GM19455 (cell line): ENCODE measurements around the gene CNBD2.
"Not testable (repeated sequence)": the region's sequence is repeated elsewhere in the genome, so short reads cannot be mapped to it uniquely, and the experiment has no call there.

ENCODE experiments used
- ATAC-seq: cut with Tn5 transposase; IDR thresholded peaks from one replicate; pipeline ENCODE4 v1.9.1; 2021; ENCODE audit not compliant: unreplicated experiment

Gene CNBD2

DNA sequence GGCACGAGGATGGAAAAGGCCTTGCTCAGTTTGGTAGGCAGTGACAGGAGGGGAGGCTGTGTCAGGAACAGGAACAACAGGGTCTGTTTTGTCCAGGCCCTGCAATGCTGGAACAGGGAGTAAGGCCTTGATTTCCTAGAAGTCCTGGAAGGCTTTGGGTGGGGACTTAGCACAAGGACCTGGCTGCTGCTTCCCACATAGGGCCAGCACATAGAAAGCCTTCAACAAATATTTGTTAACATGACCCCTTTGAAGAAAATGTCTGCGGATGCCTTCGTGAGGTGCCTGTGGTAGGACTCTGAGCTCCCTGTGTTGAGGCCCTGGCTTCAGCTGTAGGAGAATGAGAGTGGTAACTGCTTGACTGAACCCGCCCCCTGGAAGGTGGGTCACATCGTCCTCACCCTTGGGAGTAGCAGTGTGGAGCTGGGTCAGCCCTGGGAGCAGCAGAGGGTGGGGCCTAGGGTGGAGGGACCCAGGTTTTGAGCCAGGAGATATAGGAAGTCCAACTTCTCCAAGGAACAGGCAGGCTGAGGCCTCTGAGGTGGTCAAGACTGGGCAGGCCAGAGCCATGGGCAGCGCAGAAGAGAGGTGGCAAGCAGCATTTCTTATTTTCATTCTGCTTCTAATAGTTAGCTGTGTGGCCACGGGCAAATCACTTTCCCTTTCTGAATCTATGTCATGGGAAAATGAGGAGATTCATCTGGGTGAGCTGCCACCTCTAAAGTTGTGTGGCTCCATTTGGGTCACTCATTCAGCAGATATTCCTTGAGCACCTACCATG, 50.0 kb downstream of the CNBD2 start:
- no peak for ATAC-seq

GRCh38 chr20:36026131-36026530, 57.7 kb downstream of the CNBD2 start:
- ATAC-seq = not testable (repeated sequence)

- no peak for ATAC-seq
These were observed 59.9 kb downstream of the CNBD2 start for GRCh38 chr20:36028106-36028808.

DNA sequence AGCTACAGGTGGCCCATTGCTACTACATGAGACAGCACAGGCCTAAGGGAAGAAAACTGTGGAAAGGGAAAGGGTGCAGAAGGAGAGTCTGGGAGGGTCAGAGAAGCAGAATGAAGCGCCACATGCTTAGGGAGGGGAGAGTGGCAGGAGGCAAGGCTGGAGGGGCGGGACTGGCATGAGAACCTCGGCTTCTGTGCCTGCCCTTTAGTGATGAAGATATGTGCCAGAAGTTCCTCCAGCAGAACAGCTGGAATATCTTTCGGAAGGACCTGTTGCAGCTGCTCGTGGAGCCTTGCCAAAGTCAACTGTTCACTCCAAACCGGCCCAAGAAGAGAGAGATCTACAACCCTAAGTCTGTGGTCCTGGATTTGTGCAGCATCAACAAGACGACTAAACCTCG, 61.8 kb downstream of the CNBD2 start:
- ATAC-seq = no peak

GRCh38 chr20:36031806-36032205, 63.4 kb downstream of the CNBD2 start:
- no peak for ATAC-seq

DNA sequence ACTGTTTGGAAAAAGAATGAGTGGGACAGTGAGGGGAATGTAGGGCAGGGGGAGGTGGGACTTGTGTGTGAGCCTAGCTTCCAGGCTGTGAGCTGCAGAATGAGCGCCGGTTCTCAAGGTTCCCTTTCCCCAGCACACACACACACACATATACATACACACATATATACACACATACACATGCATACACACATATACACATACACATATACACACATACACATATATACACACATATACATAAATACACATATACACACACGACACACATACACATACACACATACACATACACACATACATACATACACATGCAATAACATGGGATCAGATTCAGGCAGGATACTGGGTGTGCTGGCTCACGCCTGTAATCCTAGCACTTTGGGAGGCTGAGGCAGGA, 66.5 kb downstream of the CNBD2 start:
- ATAC-seq = no peak

DNA sequence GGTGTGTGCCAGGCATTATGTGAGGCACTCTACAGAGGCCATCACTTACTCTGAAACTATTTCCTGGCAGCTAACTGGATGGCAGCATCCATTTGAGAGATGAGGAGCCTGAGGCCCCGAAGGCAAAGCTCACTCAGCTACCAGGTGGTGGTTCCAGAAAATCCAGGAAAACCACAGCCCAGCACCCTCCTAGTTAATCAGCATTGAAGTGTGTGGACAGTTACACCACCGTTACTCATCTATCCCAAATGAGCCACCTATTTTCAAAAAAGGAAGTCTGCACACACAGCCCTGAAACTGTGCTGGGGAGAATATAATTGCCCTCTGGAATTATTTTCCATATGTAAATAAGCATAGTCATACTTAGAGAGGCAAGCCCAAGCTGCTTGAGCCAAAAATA, 67.4 kb downstream of the CNBD2 start:
- no peak for ATAC-seq

DNA sequence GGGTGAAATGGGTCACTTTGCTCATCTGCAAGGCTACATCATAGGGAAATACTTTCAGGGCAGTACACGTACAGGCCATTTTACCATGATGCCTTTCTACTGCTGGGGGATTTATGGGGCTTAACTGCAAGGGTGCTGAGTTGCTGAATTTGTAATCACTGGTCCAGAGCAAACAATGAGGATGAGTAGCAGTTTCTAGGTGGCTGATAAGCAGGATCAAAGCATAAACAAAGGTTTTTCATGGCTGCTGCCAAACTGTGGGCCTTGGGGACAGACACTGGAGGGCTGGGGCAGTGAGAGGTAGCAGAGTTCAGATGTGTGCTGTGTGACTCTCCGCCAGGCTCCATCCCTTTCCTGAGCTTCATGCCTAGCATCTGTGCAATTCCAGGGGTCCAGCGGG, 68.3 kb downstream of the CNBD2 start:
- no peak for ATAC-seq

DNA sequence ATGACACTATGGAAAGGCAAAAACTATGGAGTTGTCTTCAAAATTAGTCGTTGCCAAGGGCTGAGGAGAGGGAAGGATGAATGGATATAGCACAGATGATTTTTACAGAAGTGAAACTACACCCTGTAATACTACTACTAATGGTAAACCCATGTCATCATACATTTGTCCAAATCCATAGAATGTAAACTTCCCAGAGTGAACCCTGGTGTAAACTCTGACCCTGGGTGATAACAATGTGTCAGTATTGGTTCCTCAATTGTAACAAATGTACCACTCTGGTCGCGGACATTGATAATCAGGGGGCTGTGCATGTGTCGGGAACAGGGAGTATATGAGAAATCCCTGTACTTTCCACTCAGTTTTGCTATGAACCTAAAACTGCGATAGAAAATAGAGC, 72.2 kb downstream of the CNBD2 start:
- no peak for ATAC-seq

DNA sequence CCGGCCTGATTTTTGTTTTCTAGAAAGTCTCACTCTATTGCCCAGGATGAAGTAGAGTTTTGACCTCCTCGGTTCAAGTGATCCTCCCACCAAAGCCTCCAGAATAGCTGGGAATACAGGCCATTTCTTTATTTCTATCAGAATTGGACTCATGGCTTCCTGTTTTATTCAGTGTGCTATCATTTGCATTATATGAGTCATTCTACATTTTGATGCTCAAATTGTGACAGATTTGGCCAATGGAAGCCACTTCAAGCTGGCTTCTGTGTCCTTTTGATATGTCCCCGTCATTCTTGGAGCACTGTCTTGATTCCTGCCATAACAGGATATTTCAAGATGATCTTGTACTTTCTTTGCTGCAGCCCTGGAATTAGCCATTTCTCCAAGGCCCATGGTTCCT, 75.1 kb downstream of the CNBD2 start:
- ATAC-seq = no peak

- ATAC-seq = no peak
These were observed 75.6 kb downstream of the CNBD2 start for GRCh38 chr20:36043892-36044515.

GRCh38 chr20:36045373-36045714, 77.0 kb downstream of the CNBD2 start:
- ATAC-seq = no peak

DNA sequence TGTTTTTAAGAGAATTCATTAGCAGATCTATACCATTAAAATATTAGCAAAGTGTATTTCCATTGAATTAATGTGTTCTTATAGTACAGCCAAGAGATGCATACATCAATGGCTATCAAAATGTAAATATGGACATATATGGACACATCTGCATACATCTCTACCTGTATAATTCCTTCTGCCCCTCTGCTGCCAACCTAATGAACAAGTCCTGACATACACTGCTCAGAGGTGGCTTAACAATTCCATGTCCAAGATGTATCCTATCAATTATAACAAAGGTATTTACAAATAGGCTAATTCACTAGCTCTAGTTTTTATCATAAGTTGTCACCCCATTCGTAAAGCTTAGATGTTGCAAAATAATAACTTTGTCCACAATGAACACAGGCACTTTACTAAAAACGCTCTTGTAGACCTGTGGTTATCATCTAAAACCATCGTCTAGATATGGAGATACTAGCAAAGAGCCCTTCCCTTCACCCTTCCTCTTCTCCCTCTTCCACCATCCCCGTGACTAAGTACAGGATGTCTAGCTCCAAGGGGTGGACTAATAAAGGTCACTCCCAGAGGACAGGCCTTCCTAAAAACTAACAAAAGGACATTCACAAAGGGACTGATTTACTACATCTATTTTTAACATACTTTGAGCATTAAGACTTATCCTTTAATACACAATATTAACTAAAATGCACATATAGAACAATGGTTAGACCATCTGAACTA, 77.8 kb downstream of the CNBD2 start:
- ATAC-seq = not testable (repeated sequence)

DNA sequence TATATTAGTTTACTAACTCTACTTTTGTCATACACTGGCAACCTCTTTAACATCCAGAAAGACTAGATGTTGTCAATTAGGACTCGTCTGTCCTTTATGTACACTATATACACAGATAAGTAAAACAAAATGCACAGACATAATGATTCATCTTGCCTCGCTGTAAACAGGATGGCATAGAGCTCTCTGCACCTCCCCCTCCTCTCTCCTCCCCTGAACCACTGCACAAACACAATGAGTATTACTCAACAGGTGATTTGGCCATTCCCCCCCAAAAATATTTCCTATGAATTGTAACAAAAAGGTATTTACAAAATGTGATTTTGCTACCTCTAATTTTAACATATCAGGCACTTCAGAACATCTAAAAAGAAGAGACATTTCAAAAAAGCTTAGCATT, 81.0 kb downstream of the CNBD2 start:
- ATAC-seq = not testable (repeated sequence)

DNA sequence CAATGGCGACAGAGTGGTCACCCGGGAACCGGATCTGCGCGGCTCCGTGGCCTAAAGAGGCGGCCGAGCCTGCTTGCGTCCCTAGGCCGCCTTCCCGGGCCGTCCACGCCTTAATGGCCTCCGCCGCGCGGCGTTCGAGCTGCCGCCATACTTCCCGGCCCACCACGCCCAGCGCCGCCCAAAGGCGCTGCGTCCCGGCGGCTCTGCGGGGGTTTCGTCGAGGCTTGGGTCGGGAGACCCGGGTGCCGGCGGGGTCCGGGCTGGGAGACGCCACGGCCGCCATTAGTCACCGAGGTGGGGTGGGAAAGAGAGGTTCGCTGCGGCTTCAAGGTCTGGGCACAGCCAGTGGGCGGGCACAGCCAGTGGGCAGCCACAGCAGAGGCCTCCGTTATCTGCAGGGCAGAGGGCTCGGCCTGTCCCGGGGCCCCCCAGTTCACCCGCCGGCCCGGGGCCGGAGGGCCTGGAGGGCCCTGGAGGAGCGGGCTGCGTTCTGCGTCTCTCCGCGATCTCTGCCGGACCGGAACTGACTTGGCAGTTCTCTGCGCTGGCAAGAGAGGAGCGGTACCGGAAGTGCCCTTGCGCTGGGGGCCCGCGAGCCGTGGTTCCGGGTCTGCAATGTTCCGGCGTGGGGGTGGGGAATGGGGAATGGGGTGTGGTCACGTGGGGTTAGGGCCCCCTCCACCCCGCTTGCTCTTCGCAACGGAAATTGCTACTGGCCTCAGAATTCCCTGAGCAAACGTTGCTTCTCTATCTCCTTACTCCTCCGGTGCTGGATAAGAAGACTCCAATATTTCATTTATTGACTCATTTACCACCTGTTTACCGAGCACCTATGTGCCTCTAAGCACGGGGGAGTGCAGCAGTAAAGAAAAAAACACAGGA, 82.3 kb downstream of the CNBD2 start:
- ATAC-seq = peak; percentile 93

DNA sequence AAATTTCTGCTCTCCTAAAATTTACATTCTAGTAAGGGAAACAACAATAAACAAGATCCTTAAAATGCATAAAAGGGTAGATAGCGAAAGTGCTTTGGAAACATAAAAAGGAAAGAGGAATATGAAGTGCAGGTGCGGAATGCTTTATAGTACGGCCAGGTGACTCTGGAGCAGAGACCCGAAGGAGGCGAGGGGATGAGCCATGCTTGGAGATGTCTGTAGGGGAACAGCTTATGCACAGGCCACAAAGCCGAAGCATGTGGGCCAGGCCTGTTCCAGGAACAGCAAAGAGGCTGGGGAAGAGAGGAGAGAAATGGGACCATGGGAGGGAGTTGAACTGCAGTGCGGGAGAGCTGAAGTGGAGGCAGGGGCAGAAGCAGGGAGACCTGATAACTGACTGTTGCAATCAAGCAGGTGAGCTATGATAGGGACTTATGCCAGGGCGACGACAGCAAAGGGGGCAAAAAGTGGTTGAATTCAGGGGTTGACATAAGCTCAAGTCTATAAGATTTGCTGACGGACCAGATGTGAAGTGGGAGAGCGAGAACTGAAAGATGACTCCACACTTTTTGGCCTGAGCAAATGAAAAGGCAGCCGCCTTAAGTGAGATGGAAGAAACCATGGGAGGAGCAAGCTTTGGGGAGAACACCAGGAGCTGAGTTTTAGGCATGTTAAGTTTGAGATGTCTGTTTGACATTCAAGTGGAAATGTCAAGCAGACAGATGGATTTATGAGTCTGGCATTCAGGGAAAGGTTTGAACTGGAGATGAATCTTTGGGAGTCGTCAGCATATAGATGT, 83.1 kb downstream of the CNBD2 start:
- ATAC-seq = no peak

- no peak for ATAC-seq
These were observed 83.7 kb downstream of the CNBD2 start for GRCh38 chr20:36052117-36052513.

- ATAC-seq = not testable (repeated sequence)
These were observed 85.6 kb downstream of the CNBD2 start for GRCh38 chr20:36053863-36054518.

DNA sequence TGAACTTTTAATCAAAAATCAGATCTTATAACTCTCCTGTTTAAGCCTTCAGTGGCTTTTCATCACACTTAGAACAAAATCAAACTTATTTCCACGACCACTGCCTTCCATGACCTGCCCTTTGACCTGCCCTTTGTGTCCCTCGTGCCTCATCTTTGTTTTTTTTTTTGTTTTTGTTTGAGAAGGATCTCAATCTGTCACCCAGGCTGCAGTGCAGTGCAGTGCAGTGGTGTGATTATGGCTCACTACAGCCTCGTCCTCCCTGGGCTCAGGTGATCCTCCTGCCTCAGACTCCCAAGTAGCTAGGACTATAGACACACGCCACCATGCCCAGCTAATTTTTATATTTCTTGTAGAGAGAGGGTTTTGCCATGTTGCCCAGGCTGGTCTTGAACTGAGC, 86.8 kb downstream of the CNBD2 start:
- ATAC-seq = no peak
